HFFc6 (cell line): ENCODE data around the gene MYO15B. TPM values are rescaled to one million over a fixed set of nuclear protein-coding genes. Genes with fewer than 3 reads are reported as not detected.

Experiments used
- DNase-seq: peaks from one replicate; pipeline ENCODE4 v3.0.0-alpha.2; 2018
- H3K27ac Mint-ChIP-seq: 2 replicates; pipeline ENCODE4 v1.8.0; 2020; ENCODE audit warnings: mild to moderate bottlenecking, mixed read lengths
- H3K27me3 Mint-ChIP-seq: 2 replicates; pipeline ENCODE4 v1.8.0; 2021; ENCODE audit warnings: mild to moderate bottlenecking, moderate library complexity, mixed read lengths; ENCODE audit not compliant: insufficient read depth
- H3K36me3 Mint-ChIP-seq: 2 replicates; pipeline ENCODE4 v1.8.0; 2021; ENCODE audit warnings: low read depth, mixed read lengths
- H3K4me1 Mint-ChIP-seq: 2 replicates; pipeline ENCODE4 v1.8.0; 2020; ENCODE audit warnings: low read depth, mixed read lengths
- H3K4me3 Mint-ChIP-seq: 2 replicates; pipeline ENCODE4 v1.8.0; 2020; ENCODE audit warnings: mild to moderate bottlenecking, moderate library complexity, mixed read lengths
- H3K9me3 Mint-ChIP-seq: 2 replicates; pipeline ENCODE4 v1.8.0; 2020; ENCODE audit warnings: mild to moderate bottlenecking, mixed read lengths
- total RNA-seq, 6 experiments: library from RNA; stranded (reverse); fragmentation: NEBNext Ultra II Directional; extraction: Animal tissue kit (Norgen Biotek cat#: 25700); gene quantifications; 2 replicates in 1 of 6; 3 replicates in 5 of 6; pipeline ENCODE4 v1.2.3, GENCODE V29; 2021
- TF ChIP-seq, protein P1 (sequence below): fragments of 200-600 bp; sonication (generic); IDR thresholded peaks from 2 replicates; pipeline ENCODE4 v1.5.0; 2021; ENCODE audit warnings: antibody characterized with exemption, mild to moderate bottlenecking

Gene MYO15B
- total RNA-seq, 6 experiments from 2014 or later, result 0.25 to 0.74 (median 0.41) TPM; not detected in 2

DNA sequence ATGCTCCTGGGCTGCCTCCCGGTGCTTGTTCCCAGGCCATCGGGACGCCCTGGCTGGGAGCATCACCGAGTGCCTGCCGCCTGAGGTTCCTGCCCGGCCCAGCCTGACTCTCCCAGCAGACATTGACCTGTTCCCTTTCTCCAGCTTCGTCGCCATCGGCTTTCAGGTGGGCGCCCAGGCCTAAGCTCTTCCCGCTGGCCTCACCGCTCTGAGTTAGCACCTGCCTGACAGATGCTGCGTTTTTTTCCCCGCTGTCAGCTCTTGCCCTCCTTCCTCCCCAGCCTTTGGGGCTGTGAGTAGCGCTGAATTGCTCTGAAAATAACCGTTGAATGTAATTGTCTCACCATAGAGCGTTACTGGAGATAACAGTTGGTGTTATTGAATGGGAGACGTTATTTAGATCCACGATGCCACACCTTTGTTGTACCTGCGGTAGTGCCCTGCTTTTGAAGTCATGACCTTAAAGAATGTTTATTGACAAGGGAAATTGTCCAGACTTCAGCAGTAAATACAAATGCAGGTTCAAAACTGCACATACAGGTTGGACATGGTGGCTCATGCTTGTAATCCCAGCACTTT, 24.3 kb downstream of the MYO15B start:
- DNase-seq, result no peak
- no peaks in the 10 kb centered on the region for H3K9me3 Mint-ChIP-seq
- TF ChIP-seq, protein P1, sequence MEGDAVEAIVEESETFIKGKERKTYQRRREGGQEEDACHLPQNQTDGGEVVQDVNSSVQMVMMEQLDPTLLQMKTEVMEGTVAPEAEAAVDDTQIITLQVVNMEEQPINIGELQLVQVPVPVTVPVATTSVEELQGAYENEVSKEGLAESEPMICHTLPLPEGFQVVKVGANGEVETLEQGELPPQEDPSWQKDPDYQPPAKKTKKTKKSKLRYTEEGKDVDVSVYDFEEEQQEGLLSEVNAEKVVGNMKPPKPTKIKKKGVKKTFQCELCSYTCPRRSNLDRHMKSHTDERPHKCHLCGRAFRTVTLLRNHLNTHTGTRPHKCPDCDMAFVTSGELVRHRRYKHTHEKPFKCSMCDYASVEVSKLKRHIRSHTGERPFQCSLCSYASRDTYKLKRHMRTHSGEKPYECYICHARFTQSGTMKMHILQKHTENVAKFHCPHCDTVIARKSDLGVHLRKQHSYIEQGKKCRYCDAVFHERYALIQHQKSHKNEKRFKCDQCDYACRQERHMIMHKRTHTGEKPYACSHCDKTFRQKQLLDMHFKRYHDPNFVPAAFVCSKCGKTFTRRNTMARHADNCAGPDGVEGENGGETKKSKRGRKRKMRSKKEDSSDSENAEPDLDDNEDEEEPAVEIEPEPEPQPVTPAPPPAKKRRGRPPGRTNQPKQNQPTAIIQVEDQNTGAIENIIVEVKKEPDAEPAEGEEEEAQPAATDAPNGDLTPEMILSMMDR, result no peak
- H3K36me3 Mint-ChIP-seq, result no peaks in the 10 kb centered on the region
- no peak overlapping the region for H3K27ac Mint-ChIP-seq
- peaks cover 11% of the 10 kb centered on the region for H3K27me3 Mint-ChIP-seq
- no peak overlapping the region for H3K4me3 Mint-ChIP-seq
- H3K4me1 Mint-ChIP-seq, result no peaks in the 10 kb centered on the region

DNA sequence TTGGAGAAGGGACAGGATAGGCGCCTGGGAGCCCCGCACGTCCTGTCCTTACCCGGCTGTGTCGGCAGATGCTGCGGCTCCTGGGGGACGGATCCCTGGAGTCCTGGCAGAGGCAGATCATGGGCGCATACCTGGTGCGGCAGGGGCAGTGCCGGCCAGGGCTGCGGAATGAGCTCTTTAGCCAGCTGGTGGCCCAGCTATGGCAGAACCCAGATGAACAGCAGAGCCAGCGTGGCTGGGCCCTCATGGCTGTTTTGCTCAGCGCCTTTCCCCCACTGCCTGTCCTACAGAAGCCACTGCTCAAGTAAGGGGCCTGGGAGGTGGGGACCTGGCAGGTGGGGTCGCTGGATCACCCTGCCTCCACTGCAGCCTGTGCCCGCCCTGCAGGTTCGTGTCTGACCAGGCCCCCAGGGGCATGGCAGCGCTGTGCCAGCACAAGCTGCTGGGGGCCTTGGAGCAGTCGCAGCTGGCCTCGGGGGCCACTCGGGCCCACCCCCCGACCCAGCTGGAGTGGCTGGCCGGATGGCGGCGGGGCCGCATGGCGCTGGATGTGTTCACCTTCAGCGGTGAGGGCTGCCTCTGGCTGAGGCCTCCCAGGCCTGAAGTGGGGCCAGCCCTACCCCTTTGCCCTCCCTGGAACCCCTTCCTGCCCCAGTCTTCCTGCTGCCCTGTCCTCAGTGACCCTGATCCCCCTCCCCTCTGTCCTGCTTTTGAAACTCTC, 25.5 kb downstream of the MYO15B start:
- no peaks in the 10 kb centered on the region for H3K9me3 Mint-ChIP-seq
- TF ChIP-seq, protein P1, result no peak
- no peak overlapping the region for H3K4me3 Mint-ChIP-seq
- H3K27me3 Mint-ChIP-seq, result peaks cover 16% of the 10 kb centered on the region
- H3K36me3 Mint-ChIP-seq, result no peaks in the 10 kb centered on the region
- DNase-seq, result no peak
- no peak overlapping the region for H3K27ac Mint-ChIP-seq
- H3K4me1 Mint-ChIP-seq, result no peaks in the 10 kb centered on the region

DNA sequence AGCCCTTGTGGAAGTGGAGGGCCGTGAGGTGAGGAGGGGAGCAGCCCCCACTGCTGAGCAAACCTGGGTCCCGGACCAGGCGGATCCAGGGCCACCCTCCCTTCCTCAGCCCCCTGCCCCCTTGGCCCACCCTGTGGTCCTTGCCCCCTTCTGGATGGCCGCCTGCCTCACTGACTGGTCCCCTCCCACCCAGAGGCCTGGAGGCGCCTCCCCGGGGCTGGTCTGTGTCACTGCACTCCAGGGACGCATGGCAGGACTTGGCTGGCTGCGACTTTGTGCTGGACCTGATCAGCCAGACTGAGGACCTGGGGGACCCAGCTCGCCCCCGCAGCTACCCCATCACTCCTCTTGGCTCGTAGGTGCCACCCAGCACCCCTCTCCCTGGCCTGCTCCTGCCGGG, 26.4 kb downstream of the MYO15B start:
- H3K4me3 Mint-ChIP-seq, result no peak overlapping the region
- TF ChIP-seq, protein P1, result peak; percentile 43
- DNase-seq, result no peak
- H3K27me3 Mint-ChIP-seq, result peaks cover 15% of the 10 kb centered on the region
- no peaks in the 10 kb centered on the region for H3K4me1 Mint-ChIP-seq
- H3K36me3 Mint-ChIP-seq, result no peaks in the 10 kb centered on the region
- no peak overlapping the region for H3K27ac Mint-ChIP-seq
- H3K9me3 Mint-ChIP-seq, result no peaks in the 10 kb centered on the region

DNA sequence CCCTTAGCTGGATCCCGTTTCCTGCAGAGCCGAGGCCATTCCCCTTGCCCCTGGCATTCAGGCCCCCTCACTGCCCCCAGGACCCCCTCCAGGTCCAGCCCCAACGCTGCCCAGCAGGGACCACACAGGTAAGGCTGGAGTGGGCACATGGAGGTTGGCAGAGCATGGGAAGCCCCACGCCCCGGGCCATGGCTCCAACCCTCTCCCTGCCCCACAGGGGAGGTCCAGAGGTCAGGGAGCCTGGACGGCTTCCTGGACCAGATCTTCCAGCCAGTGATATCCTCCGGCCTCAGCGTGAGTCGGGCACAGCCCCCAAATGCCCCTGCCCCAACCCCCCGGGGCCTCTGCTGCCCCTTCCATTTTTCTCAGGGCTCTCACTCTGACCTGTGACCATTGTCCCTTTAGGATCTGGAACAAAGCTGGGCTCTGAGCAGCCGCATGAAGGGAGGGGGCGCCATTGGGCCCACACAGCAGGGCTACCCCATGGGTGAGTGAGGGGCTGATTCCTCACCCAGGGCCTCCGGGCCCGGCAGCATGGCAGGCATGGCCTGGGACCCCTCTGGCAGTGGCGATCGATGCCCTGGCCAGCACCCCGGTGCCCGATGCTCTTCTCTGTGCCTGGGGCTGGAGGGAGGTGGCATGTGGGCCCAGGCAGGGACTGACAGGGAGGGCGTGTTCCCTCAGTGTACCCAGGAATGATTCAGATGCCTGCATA, 27.1 kb downstream of the MYO15B start:
- H3K27me3 Mint-ChIP-seq, result peaks cover 15% of the 10 kb centered on the region
- no peaks in the 10 kb centered on the region for H3K36me3 Mint-ChIP-seq
- TF ChIP-seq, protein P1, result no peak
- no peak overlapping the region for H3K27ac Mint-ChIP-seq
- no peaks in the 10 kb centered on the region for H3K9me3 Mint-ChIP-seq
- H3K4me1 Mint-ChIP-seq, result no peaks in the 10 kb centered on the region
- DNase-seq, result no peak
- H3K4me3 Mint-ChIP-seq, result no peak overlapping the region

DNA sequence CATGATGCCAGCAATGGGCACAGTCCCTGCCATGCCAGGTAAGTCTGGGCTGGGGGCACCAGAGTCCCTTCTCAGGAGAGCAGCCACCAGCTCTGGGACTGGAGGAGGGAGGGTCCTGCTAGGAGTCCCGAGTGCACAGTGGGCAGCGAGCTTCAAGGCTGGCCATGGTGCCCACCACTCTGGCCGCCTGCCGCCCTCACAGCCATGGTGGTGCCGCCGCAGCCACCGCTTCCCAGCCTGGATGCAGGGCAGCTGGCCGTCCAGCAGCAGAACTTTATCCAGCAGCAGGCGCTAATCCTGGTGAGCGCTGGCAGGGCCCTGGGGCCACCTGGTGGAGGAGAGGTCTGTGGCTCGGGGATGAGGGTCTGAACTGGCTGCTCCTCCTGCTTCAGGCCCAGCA, 27.7 kb downstream of the MYO15B start:
- Mint-ChIP-seq H3K4me1 (no peaks in the 10 kb centered on the region), H3K27me3 (peaks cover 15% of the 10 kb centered on the region), H3K4me3 (no peak overlapping the region), H3K36me3 (no peaks in the 10 kb centered on the region), H3K27ac (no peak overlapping the region), H3K9me3 (no peaks in the 10 kb centered on the region)
- TF ChIP-seq, protein P1, result 0 out of 2 replicates have a peak, but pooled peaks have one; percentile 11
- DNase-seq, result no peak
